DMS 273 treated with DMSO at 0.1 percent for 48 hours (cell line): ENCODE data around the gene SNRNP70.
"Not testable (repeated sequence)": the region's sequence is repeated elsewhere in the genome, so short reads cannot be mapped to it uniquely, and the experiment has no call there.

Source experiments
- DNase-seq: peaks from one replicate; lab custom pipeline; 2025; lab: John Stamatoyannopoulos, UW

Gene SNRNP70

GRCh38 chr19:49120325-49120683 is 35.1 kb downstream of the SNRNP70 start:
- DNase-seq = no peak

GRCh38 chr19:49120868-49121267 is 35.6 kb downstream of the SNRNP70 start:
- DNase-seq = no peak

- not testable (repeated sequence) for DNase-seq
Measured at GRCh38 chr19:49121841-49122240, 36.6 kb downstream of the SNRNP70 start.

- not testable (repeated sequence) for DNase-seq
Measured at GRCh38 chr19:49123285-49123684, 38.0 kb downstream of the SNRNP70 start.

- no peak for DNase-seq
Measured at GRCh38 chr19:49125025-49125731, 39.9 kb downstream of the SNRNP70 start.

- DNase-seq = no peak
Measured at GRCh38 chr19:49126575-49126974, 41.3 kb downstream of the SNRNP70 start.

GRCh38 chr19:49127225-49127624 is 42.0 kb downstream of the SNRNP70 start:
- not testable (repeated sequence) for DNase-seq

- DNase-seq = peak; percentile 86
Measured at GRCh38 chr19:49127674-49128544, 42.7 kb downstream of the SNRNP70 start.

- DNase-seq = no peak
Measured at GRCh38 chr19:49128545-49129237, 43.4 kb downstream of the SNRNP70 start.

- no peak for DNase-seq
Measured at GRCh38 chr19:49129238-49129583, 44.0 kb downstream of the SNRNP70 start.

- no peak for DNase-seq
Measured at GRCh38 chr19:49130325-49130724, 45.1 kb downstream of the SNRNP70 start.

GRCh38 chr19:49132974-49133609 is 47.8 kb downstream of the SNRNP70 start:
- DNase-seq = no peak

- no peak for DNase-seq
Measured at GRCh38 chr19:49133621-49134454, 48.6 kb downstream of the SNRNP70 start.

- DNase-seq = no peak
Measured at GRCh38 chr19:49135686-49136085, 50.4 kb downstream of the SNRNP70 start.

- DNase-seq = no peak
Measured at GRCh38 chr19:49136771-49137171, 51.5 kb downstream of the SNRNP70 start.

- DNase-seq = no peak
Measured at GRCh38 chr19:49140951-49141350, 55.7 kb downstream of the SNRNP70 start.

- DNase-seq = no peak
Measured at GRCh38 chr19:49141352-49141751, 56.1 kb downstream of the SNRNP70 start.

GRCh38 chr19:49142866-49143335 is 57.6 kb downstream of the SNRNP70 start:
- DNase-seq = peak; percentile 82

GRCh38 chr19:49145573-49146407 is 60.5 kb downstream of the SNRNP70 start:
- DNase-seq = peak; percentile 19

GRCh38 chr19:49146408-49146770 is 61.1 kb downstream of the SNRNP70 start:
- not testable (repeated sequence) for DNase-seq
